ENCODE results near the gene LZTR1.

Gene LZTR1

GRCh38 chr22:20983081-20983771 is 1.1 kb downstream of the LZTR1 start:
- DNase-seq: no peak

DNA sequence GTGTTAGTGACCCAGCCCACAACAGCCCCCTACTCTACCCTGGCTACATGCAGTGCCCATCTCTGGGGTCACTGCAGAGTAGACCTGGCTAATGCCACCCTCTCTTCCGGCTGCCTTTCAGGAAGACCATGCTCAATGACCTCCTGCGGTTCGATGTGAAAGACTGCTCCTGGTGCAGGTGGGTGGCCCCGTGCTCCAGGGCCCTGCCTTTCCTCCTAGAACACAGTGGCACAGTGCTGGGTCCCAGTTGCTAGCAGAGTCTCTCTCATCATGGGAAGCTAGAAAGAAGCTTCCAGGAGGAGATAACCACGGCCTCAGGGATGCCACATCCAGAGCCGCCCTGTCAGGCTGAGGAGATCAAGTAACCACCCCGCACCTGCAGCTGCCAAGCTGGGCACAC is 3.6 kb downstream of the LZTR1 start:
- DNase-seq: no peak

- no peak for DNase-seq
These were observed 4.3 kb downstream of the LZTR1 start for GRCh38 chr22:20986365-20986764.

DNA sequence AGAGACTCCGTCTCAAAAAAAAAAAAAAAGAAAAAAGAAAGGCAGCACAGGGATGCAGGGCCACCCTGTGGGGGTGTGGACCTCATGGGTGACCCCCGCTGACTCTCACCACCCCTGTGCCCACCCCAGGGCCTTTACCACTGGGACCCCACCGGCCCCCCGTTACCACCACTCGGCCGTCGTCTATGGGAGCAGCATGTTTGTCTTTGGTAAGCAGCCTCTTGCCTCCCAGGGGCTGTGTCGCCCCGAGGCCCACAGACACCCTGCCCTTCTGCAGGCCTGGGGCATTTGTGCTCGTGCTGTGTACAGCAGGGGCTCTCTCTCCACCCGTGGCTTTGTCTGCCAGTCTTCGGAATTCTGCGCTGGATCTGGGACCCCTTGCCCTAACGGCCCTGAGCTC is 5.3 kb downstream of the LZTR1 start:
- DNase-seq: no peak

DNA sequence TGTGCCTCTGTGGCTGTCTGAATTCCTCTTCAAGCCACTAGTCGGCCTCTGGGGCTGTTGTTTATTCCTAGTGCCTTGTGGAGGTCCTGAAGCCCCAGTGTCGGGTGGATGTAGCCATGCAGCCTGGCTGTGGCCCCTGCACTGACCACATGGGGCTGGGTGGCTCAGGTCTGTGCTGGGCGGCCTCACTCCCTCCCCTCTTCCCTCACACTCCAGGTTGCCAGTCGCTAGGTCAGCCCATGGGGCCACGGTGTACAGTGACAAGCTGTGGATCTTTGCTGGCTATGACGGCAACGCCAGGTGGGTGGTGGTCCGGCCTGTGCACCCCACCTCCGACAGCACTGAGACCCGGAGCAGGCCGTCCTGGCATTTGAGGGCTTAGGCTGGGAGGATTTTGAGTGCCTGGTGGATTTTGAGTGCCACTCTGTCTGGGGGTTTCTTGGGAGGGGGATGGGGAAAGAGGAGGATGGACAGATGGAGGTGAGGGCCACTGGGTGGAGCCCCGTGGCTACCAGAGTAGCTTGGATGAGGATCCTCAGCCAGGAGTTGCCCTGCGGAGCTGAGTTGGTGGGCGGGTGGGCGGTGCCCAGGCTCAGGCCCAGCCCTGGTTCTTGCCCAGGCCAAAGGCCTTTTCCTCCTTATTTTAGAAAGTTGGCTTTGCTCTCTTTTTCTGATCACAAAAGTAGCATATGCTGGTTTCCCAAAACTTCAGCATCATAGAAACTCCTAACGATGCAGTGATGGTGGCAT is 6.7 kb downstream of the LZTR1 start:
- DNase-seq: no peak

GRCh38 chr22:20989323-20990138 is 7.4 kb downstream of the LZTR1 start:
- no peak for DNase-seq

GRCh38 chr22:20990184-20991180 is 8.4 kb downstream of the LZTR1 start:
- DNase-seq: no peak

DNA sequence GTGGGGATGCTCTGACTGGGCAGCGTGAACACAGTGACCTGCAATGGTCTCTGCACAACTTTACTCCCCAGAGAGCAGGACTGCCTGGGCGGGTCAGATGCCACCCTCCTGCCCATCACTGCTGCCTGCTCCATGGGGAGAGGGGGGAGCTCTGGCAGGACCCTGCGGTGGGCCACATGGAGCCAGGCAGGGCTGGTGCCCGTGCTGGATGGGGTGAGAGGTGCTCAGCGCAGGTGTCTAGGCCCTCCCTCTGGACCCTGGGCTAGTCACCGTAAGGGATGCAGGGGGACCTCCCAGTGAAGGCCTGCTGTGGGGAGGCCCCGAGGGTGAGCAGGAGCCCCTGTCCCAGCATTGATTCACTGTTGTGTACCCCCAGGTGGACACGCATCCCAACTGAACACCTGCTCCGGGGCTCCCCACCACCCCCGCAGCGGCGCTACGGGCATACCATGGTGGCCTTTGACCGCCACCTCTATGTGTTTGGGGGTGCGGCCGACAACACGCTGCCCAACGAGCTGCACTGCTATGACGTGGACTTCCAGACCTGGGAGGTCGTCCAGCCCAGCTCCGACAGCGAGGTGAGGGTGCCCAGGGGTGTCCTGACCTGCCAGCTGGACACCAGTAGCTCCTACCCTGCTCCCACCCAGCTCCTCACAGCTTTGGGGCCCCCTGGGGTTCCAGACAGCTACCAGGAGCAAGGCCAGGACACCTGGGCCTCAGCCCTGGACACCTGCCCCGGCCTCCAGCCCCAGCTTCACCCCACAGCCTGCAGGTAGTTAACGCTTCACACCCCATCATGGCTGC is 9.4 kb downstream of the LZTR1 start:
- DNase-seq: no peak

DNA sequence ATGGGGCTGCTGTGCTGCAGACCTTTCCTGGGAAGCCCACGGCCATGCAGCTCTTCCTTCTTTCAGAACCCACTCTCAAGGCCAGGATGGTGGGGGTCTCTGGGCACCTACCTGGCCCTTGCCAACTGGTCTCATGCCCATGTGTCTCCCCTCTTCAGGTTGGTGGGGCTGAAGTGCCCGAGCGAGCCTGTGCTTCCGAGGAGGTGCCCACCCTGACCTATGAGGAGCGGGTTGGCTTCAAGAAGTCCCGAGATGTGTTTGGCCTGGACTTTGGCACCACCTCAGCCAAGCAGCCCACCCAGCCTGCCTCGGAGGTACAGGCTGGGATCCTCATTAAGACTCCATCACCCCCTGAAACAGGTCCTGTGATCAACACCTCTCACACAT is 10.0 kb downstream of the LZTR1 start:
- no peak for DNase-seq

DNA sequence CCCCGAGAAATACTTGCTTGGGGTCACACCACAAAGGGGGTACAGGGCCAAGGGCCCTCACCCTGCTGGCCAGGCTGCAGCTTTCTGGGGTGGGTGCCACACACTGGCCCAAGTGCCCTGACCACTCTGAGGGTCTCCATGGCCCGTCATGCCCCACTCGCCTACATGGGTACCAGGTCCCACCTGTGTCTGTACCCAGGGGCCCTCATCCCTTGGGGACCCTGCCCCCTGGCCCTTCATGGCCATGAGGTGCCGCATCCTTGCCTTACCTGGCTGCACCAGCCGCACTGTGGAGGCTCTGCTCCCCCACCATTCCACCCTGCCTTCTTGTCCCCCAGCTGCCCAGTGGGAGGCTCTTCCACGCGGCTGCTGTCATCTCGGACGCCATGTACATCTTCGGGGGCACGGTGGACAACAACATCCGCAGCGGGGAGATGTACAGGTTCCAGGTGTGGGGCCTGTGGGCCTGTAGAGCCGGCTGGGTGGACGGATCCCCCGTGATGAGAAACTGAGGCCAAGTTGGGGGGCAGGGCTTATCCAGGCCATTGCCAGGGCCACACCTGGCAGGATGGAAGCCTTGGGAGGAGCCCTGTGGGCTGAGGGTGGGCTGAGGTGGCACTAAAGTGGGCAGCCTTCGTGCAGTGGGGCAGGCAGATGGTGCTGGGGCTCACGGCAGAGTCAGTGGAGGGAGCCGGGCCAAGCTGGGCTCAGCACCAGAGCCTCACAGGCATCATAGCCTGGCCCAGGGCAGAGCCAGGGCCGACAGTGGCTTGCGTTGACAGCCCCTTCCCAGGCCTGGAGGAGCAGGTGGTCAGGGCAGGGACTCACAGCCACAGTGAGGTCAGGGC is 10.6 kb downstream of the LZTR1 start:
- no peak for DNase-seq

DNA sequence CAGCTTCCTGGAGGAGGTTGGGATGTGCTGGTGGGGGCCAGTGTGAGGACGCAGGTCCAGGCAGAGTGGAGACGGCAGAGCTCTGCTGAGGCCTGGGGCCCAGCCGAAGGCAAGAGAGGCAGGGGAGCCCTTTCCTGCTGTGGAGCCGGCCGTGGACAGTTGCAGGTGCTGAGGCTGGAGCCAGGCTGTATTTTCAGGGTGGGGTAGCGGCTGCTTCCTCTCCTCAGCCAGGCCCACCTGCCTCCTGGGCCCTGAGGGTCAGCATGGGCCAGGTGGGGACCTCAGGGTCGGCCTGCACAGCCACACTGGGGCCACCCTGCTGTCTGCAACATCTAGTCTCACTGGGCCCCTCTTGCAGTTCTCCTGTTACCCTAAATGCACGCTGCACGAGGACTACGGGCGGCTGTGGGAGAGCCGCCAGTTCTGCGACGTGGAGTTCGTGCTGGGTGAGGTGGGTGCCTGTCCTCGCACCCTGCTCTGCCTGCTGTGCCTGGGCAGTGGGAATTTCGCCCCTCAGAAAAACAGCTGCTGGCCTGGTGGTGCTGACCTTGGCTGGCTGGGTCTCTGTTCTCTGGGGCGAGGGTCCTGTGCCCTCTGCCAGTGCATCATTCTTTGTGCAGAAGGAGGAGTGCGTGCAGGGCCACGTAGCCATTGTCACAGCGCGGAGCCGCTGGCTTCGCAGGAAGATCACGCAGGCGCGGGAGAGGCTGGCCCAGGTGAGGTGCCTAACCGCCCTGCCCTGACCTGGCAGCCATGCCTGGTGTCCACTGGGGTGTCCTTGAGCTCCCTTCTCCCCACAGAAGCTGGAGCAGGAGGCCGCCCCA is 11.4 kb downstream of the LZTR1 start:
- no peak for DNase-seq

GRCh38 chr22:20994128-20994901 is 12.2 kb downstream of the LZTR1 start:
- DNase-seq: no peak

DNA sequence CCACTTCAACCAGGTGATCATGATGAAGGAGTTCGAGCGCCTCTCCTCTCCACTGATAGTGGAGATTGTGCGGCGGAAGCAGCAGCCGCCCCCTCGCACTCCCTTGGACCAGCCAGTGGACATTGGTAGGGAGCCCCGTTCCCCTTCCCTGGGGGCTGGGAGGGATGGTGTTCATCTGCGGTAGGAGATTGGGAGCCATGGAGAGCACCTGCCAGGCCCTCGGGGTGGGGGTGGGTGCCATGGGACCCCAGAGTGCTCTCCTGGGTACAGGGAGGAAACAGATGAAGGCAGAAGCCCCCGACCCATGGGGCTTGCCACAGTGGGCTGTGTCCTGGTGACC is 12.8 kb downstream of the LZTR1 start:
- DNase-seq: no peak

GRCh38 chr22:20995329-20996030 is 13.4 kb downstream of the LZTR1 start:
- no peak for DNase-seq

- no peak for DNase-seq
These were observed 13.9 kb downstream of the LZTR1 start for GRCh38 chr22:20996031-20996410.

- no peak for DNase-seq
These were observed 14.8 kb downstream of the LZTR1 start for GRCh38 chr22:20996598-20997535.
